Stimulated activated naive CD4-positive, alpha-beta T cell treated with Interleukin-2 at 50 U/mL for 16 hours (primary cell): ENCODE data around the gene PGK1.
"Not testable (repeated sequence)": the region's sequence is repeated elsewhere in the genome, so short reads cannot be mapped to it uniquely, and the experiment has no call there.

Experiments
- DNase-seq: peaks from one replicate; lab custom pipeline; 2025; lab: John Stamatoyannopoulos, UW

The PGK1 gene

GRCh38 chrX:78103623-78104446 lies at the start of gene PGK1:
Gene PGK1 (plus strand): TSS chrX:78104248. CDS start chrX:78104341, 93 bp downstream.
- DNase-seq = peak; percentile 92

- no peak for DNase-seq
These were observed 40.4 kb upstream of the PGK1 start for GRCh38 chrX:78063687-78064086.

- no peak for DNase-seq
These were observed 39.9 kb upstream of the PGK1 start for GRCh38 chrX:78064152-78064551.

- DNase-seq = not testable (repeated sequence)
These were observed 39.1 kb upstream of the PGK1 start for GRCh38 chrX:78064698-78065601.

GRCh38 chrX:78066110-78066509 lies 37.9 kb upstream of the PGK1 start:
- DNase-seq = no peak

GRCh38 chrX:78071331-78071730 lies 32.7 kb upstream of the PGK1 start:
- DNase-seq = no peak

GRCh38 chrX:78073147-78074077 lies 30.6 kb upstream of the PGK1 start:
- DNase-seq = not testable (repeated sequence)

GRCh38 chrX:78074088-78074487 lies 30.0 kb upstream of the PGK1 start:
- DNase-seq = no peak

GRCh38 chrX:78075787-78076389 lies 28.2 kb upstream of the PGK1 start:
- peak; percentile 5 for DNase-seq

GRCh38 chrX:78081413-78081812 lies 22.6 kb upstream of the PGK1 start:
- DNase-seq = not testable (repeated sequence)

- DNase-seq = no peak
These were observed 11.8 kb upstream of the PGK1 start for GRCh38 chrX:78092296-78092695.

- no peak for DNase-seq
These were observed 5.9 kb upstream of the PGK1 start for GRCh38 chrX:78098108-78098507.

GRCh38 chrX:78102091-78102490 lies 2.0 kb upstream of the PGK1 start:
- no peak for DNase-seq

GRCh38 chrX:78103001-78103622 lies 936 bp upstream of the PGK1 start:
- DNase-seq = no peak

GRCh38 chrX:78104447-78105176 lies 564 bp downstream of the PGK1 start:
- DNase-seq = peak; percentile 24

- DNase-seq = peak; percentile 1
These were observed 2.0 kb downstream of the PGK1 start for GRCh38 chrX:78105944-78106650.

GRCh38 chrX:78106651-78106986 lies 2.6 kb downstream of the PGK1 start:
- DNase-seq = no peak

- no peak for DNase-seq
These were observed 5.4 kb downstream of the PGK1 start for GRCh38 chrX:78109458-78109857.

GRCh38 chrX:78111140-78111931 lies 7.3 kb downstream of the PGK1 start:
- DNase-seq = no peak
